ENCODE measurements around the gene PHACTR1.
"Not testable (repeated sequence)": the region's sequence is repeated elsewhere in the genome, so short reads cannot be mapped to it uniquely, and the experiment has no call there.

Gene PHACTR1

DNA sequence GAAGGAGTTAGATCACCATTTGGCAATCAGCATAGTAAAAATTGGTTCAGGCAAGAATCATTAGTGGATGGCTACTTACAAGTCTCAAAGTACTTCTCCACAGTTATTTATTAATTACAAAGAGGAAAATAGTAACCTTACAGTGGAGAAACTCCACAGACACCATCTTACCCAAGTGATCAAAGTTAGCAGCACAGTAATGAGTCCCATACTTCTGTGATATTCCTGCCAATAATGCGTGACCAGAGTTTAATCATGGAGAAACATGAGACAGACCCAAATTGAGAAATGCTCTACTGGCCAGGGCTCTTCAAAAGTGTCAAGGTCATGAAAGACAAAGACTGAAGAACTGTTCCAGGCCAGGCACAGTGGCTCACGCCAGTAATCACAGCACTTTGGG lies 602.3 kb downstream of the PHACTR1 start:
- DNase-seq (ENCODE audit: low read depth) = no peak
- TF ChIP-seq, protein P1, sequence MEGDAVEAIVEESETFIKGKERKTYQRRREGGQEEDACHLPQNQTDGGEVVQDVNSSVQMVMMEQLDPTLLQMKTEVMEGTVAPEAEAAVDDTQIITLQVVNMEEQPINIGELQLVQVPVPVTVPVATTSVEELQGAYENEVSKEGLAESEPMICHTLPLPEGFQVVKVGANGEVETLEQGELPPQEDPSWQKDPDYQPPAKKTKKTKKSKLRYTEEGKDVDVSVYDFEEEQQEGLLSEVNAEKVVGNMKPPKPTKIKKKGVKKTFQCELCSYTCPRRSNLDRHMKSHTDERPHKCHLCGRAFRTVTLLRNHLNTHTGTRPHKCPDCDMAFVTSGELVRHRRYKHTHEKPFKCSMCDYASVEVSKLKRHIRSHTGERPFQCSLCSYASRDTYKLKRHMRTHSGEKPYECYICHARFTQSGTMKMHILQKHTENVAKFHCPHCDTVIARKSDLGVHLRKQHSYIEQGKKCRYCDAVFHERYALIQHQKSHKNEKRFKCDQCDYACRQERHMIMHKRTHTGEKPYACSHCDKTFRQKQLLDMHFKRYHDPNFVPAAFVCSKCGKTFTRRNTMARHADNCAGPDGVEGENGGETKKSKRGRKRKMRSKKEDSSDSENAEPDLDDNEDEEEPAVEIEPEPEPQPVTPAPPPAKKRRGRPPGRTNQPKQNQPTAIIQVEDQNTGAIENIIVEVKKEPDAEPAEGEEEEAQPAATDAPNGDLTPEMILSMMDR (IDR thresholded peaks at IDR 0.05; ENCODE audit: control insufficient read depth, insufficient read depth, low read depth, low read length, missing control alignments) = no peak
- no peak overlapping the region for H3K4me3 ChIP-seq (ENCODE audit: control insufficient read depth, low read depth, low read length)

DNA sequence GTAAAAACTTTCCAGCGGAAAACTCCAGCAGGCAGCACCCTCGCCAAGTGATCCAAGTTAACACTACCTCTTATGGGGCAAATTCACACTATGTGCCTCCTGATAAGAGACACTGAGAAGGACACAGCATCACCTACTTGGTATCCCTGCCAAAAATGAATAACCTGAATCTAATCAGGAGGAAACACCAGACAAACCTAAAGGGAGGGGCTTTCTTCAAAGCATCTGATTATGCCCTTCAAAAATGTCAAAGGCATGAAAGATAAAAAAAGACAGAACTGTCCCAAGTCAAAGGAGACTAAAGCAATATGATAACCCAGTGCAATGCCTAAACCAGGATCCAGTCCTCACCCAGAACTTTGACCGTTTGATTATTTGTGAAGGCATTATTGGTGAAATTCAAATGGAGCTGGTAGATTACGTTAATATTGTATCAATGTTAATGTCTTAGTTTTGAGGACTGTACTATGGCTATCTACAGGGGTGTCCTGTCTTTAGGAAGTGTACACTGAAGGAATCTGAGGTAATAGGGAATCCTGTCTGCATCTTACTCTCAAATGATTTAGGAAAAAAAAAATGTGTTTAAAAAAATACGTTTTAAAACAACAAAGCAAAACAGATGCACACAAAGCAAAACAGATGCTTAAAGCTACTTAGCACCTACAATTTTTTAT lies 603.5 kb downstream of the PHACTR1 start:
- TF ChIP-seq, protein P1 (IDR thresholded peaks at IDR 0.05; ENCODE audit: control insufficient read depth, insufficient read depth, low read depth, low read length, missing control alignments) = no peak
- no peak for DNase-seq (ENCODE audit: low read depth)
- no peak overlapping the region for H3K4me3 ChIP-seq (ENCODE audit: control insufficient read depth, low read depth, low read length)

DNA sequence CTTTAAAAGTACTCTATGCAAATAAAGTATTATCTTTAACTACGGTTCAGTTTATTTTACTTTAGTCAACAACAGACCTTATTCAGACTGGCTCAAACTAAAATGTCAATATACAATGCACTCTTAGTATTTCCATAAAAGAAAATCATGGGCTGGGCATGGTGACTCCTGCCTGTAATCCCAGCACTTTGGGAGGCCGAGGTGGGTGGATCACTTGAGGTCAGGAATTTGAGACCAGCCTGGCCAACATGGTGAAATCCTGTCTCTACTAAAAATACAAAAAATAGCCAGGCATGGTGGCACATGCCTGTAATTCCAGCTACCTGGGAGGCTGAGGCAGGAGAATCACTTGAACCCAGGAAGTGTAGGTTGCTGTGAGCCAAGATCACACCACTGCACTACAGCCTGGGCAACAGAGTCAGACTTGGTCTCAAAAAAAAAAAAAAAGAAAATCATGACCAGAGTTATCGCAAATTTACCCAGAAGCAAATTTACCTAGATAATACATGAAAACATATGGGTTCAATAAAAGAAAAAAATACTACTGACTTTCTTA lies 609.5 kb downstream of the PHACTR1 start:
- DNase-seq (ENCODE audit: low read depth); H3K4me3 ChIP-seq (ENCODE audit: control insufficient read depth, low read depth, low read length): not testable (repeated sequence)

DNA sequence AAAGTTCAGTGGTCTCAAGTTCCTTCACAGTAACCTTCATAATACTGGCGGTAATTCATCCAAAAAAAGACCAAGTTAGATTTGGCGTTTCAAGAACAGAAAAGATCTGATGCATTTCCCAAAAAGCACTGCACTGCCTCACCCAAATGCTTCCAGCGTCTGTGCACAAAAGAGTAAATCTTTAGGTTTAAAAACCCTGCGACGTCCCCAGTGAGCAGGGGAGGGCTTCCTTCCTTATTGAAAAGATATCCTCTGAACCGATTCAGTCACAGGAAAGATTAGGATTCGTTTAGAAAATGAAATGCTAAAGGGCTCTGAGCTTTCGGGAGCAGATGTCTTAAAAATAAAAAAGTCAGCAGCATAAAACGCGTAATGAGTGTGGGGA lies 611.1 kb downstream of the PHACTR1 start:
- TF ChIP-seq, protein P1 (IDR thresholded peaks at IDR 0.05; ENCODE audit: control insufficient read depth, insufficient read depth, low read depth, low read length, missing control alignments) = no peak
- H3K4me3 ChIP-seq (ENCODE audit: control insufficient read depth, low read depth, low read length) = peak overlapping the region; percentile 98
- DNase-seq (ENCODE audit: low read depth) = no peak

DNA sequence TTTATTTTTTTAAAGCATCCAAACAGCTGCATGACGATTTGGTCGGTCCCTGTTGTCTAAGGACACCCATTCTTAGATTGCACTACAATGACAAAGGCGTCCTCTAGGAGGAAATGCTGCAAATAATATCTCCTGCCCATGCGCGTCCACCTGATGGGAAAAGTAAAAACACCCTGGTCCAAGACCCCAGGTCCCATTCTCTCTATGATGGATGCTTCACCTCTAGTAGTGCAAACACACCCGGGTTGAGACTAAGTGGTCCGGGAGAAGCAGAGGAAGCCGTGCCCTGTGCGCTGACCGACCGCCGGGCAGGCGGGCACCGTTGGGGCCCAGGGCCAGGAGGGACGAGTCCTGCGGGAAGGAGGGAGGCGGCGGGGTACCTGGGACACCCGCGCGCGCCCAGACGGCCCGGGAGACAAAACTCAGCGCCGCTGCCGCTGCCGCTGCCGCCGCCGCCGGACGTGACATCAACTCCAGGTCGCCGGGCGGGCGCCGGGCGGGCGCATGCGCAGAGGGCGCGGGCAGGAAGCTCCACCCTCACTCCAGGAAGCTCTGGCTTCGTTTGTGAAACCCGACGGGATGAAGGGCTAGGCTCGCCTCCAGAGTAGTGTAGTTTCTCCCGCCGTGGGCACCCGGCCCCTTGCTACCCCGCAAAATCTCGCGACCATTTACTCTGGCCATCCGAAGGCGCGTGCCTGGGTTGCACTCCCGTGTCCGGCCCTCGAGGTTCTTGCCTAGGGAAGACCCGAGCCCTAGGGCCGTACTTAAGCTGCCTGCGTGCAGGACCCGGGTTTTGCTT lies 611.7 kb downstream of the PHACTR1 start, which contains the start of gene TBC1D7:
Gene TBC1D7 (minus strand): TSS at position 462 of the 799 bp plus-strand sequence. CDS start 1,639 bp downstream, outside the sequence.
- DNase-seq (ENCODE audit: low read depth) = peak; percentile 46
- TF ChIP-seq, protein P1 (IDR thresholded peaks at IDR 0.05; ENCODE audit: control insufficient read depth, insufficient read depth, low read depth, low read length, missing control alignments) = no peak
- H3K4me3 ChIP-seq (ENCODE audit: control insufficient read depth, low read depth, low read length) = peak within 1 kb of the TSS; percentile 98

DNA sequence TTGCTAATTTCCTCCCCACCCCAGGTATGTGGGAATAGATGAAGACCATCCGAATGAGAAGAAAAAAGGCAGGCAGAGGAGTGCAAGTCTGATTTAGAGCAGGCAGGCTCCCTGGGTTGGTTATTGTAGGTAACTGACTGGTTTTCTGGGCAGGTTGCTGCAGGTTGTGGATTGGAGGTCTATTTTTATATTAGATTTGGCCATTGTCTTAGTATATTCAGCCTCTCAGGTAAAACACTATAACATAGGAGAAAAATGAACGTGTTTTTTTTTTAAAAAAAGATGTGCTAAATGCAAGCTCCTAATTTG lies 612.3 kb downstream of the PHACTR1 start:
- peak overlapping the region; percentile 98 for H3K4me3 ChIP-seq (ENCODE audit: control insufficient read depth, low read depth, low read length)
- TF ChIP-seq, protein P1 (IDR thresholded peaks at IDR 0.05; ENCODE audit: control insufficient read depth, insufficient read depth, low read depth, low read length, missing control alignments) = no peak
- DNase-seq (ENCODE audit: low read depth) = no peak

Data from AG09309 (cell line).